ENCODE measurements around the gene SCYGR8.

GRCh38 chr2:227783404-227784138 is 37.9 kb downstream of the SCYGR8 start:
- TF ChIP-seq EZH2 (IDR thresholded peaks at IDR 0.05; ENCODE audit: borderline replicate concordance, low read depth, low read length, poor library complexity, severe bottlenecking) (no peak), CTCF (conservative IDR thresholded peaks at IDR 0.05; ENCODE audit: low read depth, low read length) (no peak)
